GM12878 (cell line): Measurements from ENCODE around the gene OSER1. TPM values are rescaled to one million over a fixed set of nuclear protein-coding genes. Genes with fewer than 3 reads are reported as not detected.

Source experiments
- ATAC-seq: fragments of 200-7000 bp; cut with Tn5 transposase; 3 replicates; pipeline ENCODE4 v1.9.1; 2020; ENCODE audit warnings: mild to moderate bottlenecking, moderate library complexity
- BruUV-seq: library from RNA; stranded (reverse); fragments of 400-500 nt; replicated peaks from 2 replicates; lab custom pipeline; 2021; lab: Mats Ljungman, UMichigan
- CTCF ChIA-PET: fragments of 300-600 bp; sonication (Branson Sonifier 250); formaldehyde crosslinking; extraction: SDS; loops from one replicate; lab custom pipeline; 2021; ENCODE audit warnings: inconsistent platforms; lab: Yijun Ruan, JAX
- POLR2A ChIA-PET: fragments of 350-600 bp; formaldehyde crosslinking; extraction: SDS; loops from one replicate; lab custom pipeline; 2021; ENCODE audit warnings: inconsistent platforms; lab: Charles Lee
- RAD21 ChIA-PET: fragments of 300-600 bp; sonication (Branson Sonifier 250); formaldehyde crosslinking; loops from one replicate; lab custom pipeline; 2023; ENCODE audit warnings: antibody characterized with exemption; ENCODE audit not compliant: unreplicated experiment; lab: Charles Lee
- SMC1A ChIA-PET: fragments of 300-600 bp; sonication (Branson Sonifier 250); formaldehyde crosslinking; loops from one replicate; lab custom pipeline; 2023; ENCODE audit not compliant: unreplicated experiment, uncharacterized antibody; lab: Charles Lee
- DNase-seq: peaks from one replicate; pipeline ENCODE4 v3.0.0-alpha.2; 2011; ENCODE audit warnings: low read depth, low spot score
- FAIRE-seq: peaks from 3 replicates; lab custom pipeline; 2011; peaks lifted over from hg19 to GRCh38; lab: Jason Lieb, UNC
- H2AFZ ChIP-seq: 2 replicates; pipeline ENCODE4 v1.6.0; 2011; ENCODE audit warnings: low read depth, low read length, control low read depth; ENCODE audit not compliant: control insufficient read depth
- H3K27ac ChIP-seq: 2 replicates; pipeline ENCODE4 v1.5.1; 2011; ENCODE audit warnings: control low read depth; ENCODE audit not compliant: control insufficient read depth, insufficient read depth
- H3K27me3 ChIP-seq, 2 experiments: replicated peaks in 1 of 2; 2 replicates each; pipeline versions ENCODE4 v1.6.0 to v1.6.1; 2011; ENCODE audit warnings: low read length in 1 of 2; ENCODE audit not compliant: control insufficient read depth in 2 of 2, insufficient read depth in 2 of 2
- H3K36me3 ChIP-seq, 2 experiments: 2 replicates each; pipeline ENCODE4 v1.5.1; 2011; ENCODE audit warnings: low read length in 1 of 2; ENCODE audit not compliant: control insufficient read depth in 2 of 2, insufficient read depth in 2 of 2
- H3K4me1 ChIP-seq: 2 replicates; pipeline ENCODE4 v1.6.1; 2011; ENCODE audit warnings: mild to moderate bottlenecking, low read length, moderate library complexity, mixed read lengths; ENCODE audit not compliant: control insufficient read depth, insufficient read depth
- H3K4me2 ChIP-seq: 2 replicates; pipeline ENCODE4 v1.6.0; 2011; ENCODE audit warnings: control low read depth; ENCODE audit not compliant: control insufficient read depth, insufficient read depth
- H3K4me3 ChIP-seq: fragments of 200-600 bp; sonication (generic); 2 replicates; pipeline ENCODE4 v1.5.1; 2016
- H3K79me2 ChIP-seq: 2 replicates; pipeline ENCODE4 v1.6.0; 2011; ENCODE audit warnings: low read length; ENCODE audit not compliant: control insufficient read depth, insufficient read depth
- H3K9ac ChIP-seq: 2 replicates; pipeline ENCODE4 v1.8.0; 2011; ENCODE audit warnings: low read length, control low read depth, mixed read lengths; ENCODE audit not compliant: control insufficient read depth, insufficient read depth
- H3K9me3 ChIP-seq: replicated peaks from 3 replicates; pipeline ENCODE4 v1.5.1; 2011; ENCODE audit warnings: mild to moderate bottlenecking, low read length; ENCODE audit not compliant: control insufficient read depth, insufficient read depth
- H4K20me1 ChIP-seq: 2 replicates; pipeline ENCODE4 v1.6.0; 2011; ENCODE audit not compliant: control insufficient read depth, insufficient read depth
- EED ChIP-seq: sonication (generic); IDR thresholded peaks from 2 replicates; pipeline ENCODE4 v1.6.1; 2016; ENCODE audit warnings: antibody characterized with exemption, low read depth
- EZH2 ChIP-seq: IDR thresholded peaks from 2 replicates; pipeline ENCODE4 v1.6.1; 2012; ENCODE audit warnings: low read depth, mild to moderate bottlenecking, control low read depth, inconsistent platforms, low read length, borderline replicate concordance; ENCODE audit not compliant: control insufficient read depth
- IKZF2 ChIP-seq, 2 experiments: fragments of 450-650 bp; IDR thresholded peaks; 2 replicates each; pipeline ENCODE4 v1.6.1; 2017; ENCODE audit warnings: mild to moderate bottlenecking in 2 of 2, moderate library complexity in 2 of 2
- NRF1 ChIP-seq: conservative IDR thresholded peaks from 2 replicates; pipeline ENCODE4 v1.6.1; 2011; ENCODE audit warnings: mild to moderate bottlenecking, low read depth, low read length, improper control_type of control experiment
- RAD21 ChIP-seq: IDR thresholded peaks from 2 replicates; pipeline ENCODE4 v1.6.1; 2011; ENCODE audit warnings: mild to moderate bottlenecking, low read depth, low read length, moderate library complexity; ENCODE audit not compliant: insufficient read depth
- RAD51 ChIP-seq: fragments of 450-650 bp; IDR thresholded peaks from 2 replicates; pipeline ENCODE4 v1.6.1; 2016; ENCODE audit warnings: moderate library complexity, mild to moderate bottlenecking, inconsistent platforms
- SMC3 ChIP-seq: IDR thresholded peaks from 2 replicates; pipeline ENCODE4 v1.6.1; 2011; ENCODE audit warnings: low read length, improper control_type of control experiment, borderline replicate concordance
- YY1 ChIP-seq: IDR thresholded peaks from 2 replicates; pipeline ENCODE4 v1.6.1; 2011; ENCODE audit warnings: low read depth, mild to moderate bottlenecking, low read length
- WGBS: methylation state at CpG from one replicate; pipeline ENCODE4 v1.1.6; 2016; ENCODE audit warnings: low lambda C conversion rate; ENCODE audit not compliant: insufficient replicate concordance, insufficient coverage; ENCODE audit errors: missing lambda C conversion rate; 5-methylcytosine and 5-hydroxymethylcytosine counted together
- in situ Hi-C: fragments of 300-500 bp; cut with MboI; formaldehyde crosslinking; loops from 9 replicates; pipeline ENCODE4 v1.14.3; 2018; ENCODE audit warnings: mixed read lengths
- intact Hi-C: fragments of 100-400 bp; cut with micrococcal nuclease; formaldehyde crosslinking; loops from one replicate; pipeline ENCODE4 v1.14.2; 2022; ENCODE audit not compliant: unreplicated experiment
- polyA plus RNA-seq, 11 experiments: library from polyadenylated mRNA; depleted of rRNA in 4 of 11; unstranded in 6 of 11; stranded (reverse) in 5 of 11; fragments of >200 nt; fragmentation: Nextera tagmentation in 4 of 11; fragmentation: Illumina TruSeq in 1 of 11; extraction: Ambion mirVana in 4 of 11; extraction: Trizol in 1 of 11; gene quantifications; 1 replicate in 1 of 11; 2 replicates in 10 of 11; pipeline versions ENCODE4 v1.2.1 to v1.2.3, GENCODE V29; 2011 to 2016; ENCODE audit warnings: inconsistent platforms in 2 of 11, missing spikeins in 2 of 11, low read depth in 1 of 11
- total RNA-seq, 4 experiments: library from RNA; depleted of rRNA in 3 of 4; stranded (reverse); fragments of >200 nt in 3 of 4; fragmentation: Illumina TruSeq in 1 of 4; extraction: Trizol in 1 of 4; gene quantifications; 2 replicates each; pipeline versions ENCODE4 v1.2.1 to v1.2.3, GENCODE V29; 2013 to 2021
- TF ChIP-seq, protein P1 (sequence below), 3 experiments: IDR thresholded peaks in 2 of 3; conservative IDR thresholded peaks in 1 of 3; 2 replicates each; pipeline ENCODE4 v1.5.1; 2011; ENCODE audit warnings: low read depth in 3 of 3, low read length in 3 of 3, mild to moderate bottlenecking in 3 of 3, control low read depth in 2 of 3, moderate library complexity in 2 of 3, inconsistent platforms in 1 of 3, mixed read lengths in 1 of 3; ENCODE audit not compliant: control insufficient read depth in 2 of 3, insufficient read depth in 1 of 3; ENCODE audit errors: extremely low read depth in 1 of 3

OSER1 gene
- total and polyA plus RNA-seq, 10 of the 15 experiments (the other 5 are each of a cell fraction or from before 2014, with no cell fraction given): 19.3 to 63.8 (median 28.4) TPM

DNA sequence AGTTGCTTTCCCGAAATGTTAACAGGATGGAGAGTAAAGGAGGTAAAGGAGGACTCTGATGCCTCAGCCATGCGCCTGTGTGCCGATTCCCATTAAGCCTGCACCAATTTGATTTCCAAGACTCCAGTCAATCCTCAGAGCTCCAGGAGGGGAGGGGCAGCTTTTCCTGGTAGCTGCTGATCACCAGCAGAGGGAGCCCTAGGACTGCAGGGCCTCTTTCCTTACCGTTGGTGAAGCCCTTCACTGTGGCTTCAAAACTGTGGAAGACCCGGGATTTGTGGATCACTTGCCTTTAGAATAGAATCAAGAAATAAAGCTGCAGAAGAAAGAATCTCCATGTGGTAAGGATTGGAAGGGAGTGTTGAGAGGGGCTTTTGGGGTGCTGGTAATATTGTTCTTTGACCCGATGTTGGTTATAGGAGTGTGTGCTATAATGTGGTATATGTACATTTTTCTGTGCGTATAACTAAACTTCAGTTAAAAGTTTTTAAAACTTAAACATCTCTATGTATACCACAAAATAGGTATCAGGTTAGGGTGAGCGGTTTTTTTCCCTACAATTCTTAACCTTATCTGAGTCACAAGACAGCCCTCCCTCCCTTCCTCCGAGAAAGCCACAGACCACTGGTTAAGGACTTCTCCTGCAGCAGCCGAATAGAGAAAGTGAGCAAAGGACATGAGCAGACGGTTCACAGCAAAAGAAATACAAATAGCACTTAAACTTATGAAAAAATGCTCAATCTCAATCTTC is 6.9 kb upstream of the OSER1 start:
- no peaks in the 10 kb centered on the region for H3K9me3 ChIP-seq
- BruUV-seq: no TSS peak
- DNase-seq (no peak), FAIRE-seq (peak; percentile 73), ATAC-seq (peak; percentile 80)
- intact Hi-C loops: loop anchor here (1.0 to 5.0 kb wide), 4 partner anchors 169 to 465 kb away; no protein-coding TSS in a partner anchor
- H4K20me1 ChIP-seq: no peaks in the 10 kb centered on the region
- ChIA-PET CTCF (interaction anchor here (0.6 to 10.1 kb wide), 36 partner anchors 9 to 767 kb away, joined by 3 to 257 read pairs (median 4); partner anchors contain the start of gene FITM2), RAD21 (interaction anchor here (0.6 to 4.5 kb wide), 9 partner anchors 18 to 466 kb away, joined by 3 to 73 read pairs (median 3); partner anchors contain the start of gene FITM2), POLR2A (interaction anchor here (2.4 kb wide), 1 partner anchor 94 kb away, joined by 8 read pairs; the partner anchor contains the start of gene FITM2), SMC1A (interaction anchor here (0.6 to 8.1 kb wide), 10 partner anchors 15 to 691 kb away, joined by 3 to 118 read pairs (median 4); partner anchors contain the start of gene FITM2)
- no peak overlapping the region for H3K4me3 ChIP-seq
- in situ Hi-C loops: loop anchor here (5.0 to 10.0 kb wide), 3 partner anchors 95 to 387 kb away; partner anchors contain the start of gene FITM2
- H3K9ac ChIP-seq: no peak overlapping the region
- TF ChIP-seq RAD51 (no peak), RAD21 (peak; percentile 98), NRF1 (no peak), EED (0 out of 2 replicates have a peak, but pooled peaks have one; percentile 52), YY1 (0 out of 2 replicates have a peak, but pooled peaks have one; percentile 44), IKZF2 (IDR thresholded peaks at IDR 0.05) (peak in 1 of 2 experiments; percentile 36; a peak in 2 of 4 replicates), SMC3 (peak; percentile 84), EZH2 (no peak)
- TF ChIP-seq, protein P1, sequence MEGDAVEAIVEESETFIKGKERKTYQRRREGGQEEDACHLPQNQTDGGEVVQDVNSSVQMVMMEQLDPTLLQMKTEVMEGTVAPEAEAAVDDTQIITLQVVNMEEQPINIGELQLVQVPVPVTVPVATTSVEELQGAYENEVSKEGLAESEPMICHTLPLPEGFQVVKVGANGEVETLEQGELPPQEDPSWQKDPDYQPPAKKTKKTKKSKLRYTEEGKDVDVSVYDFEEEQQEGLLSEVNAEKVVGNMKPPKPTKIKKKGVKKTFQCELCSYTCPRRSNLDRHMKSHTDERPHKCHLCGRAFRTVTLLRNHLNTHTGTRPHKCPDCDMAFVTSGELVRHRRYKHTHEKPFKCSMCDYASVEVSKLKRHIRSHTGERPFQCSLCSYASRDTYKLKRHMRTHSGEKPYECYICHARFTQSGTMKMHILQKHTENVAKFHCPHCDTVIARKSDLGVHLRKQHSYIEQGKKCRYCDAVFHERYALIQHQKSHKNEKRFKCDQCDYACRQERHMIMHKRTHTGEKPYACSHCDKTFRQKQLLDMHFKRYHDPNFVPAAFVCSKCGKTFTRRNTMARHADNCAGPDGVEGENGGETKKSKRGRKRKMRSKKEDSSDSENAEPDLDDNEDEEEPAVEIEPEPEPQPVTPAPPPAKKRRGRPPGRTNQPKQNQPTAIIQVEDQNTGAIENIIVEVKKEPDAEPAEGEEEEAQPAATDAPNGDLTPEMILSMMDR (IDR thresholded peaks at IDR 0.05 in 2 of 3, conservative IDR thresholded peaks at IDR 0.05 in 1 of 3; ENCODE audit: control insufficient read depth in 2 of 3, extremely low read depth in 1 of 3, insufficient read depth in 1 of 3, low read depth in 3 of 3, low read length in 3 of 3): peak; percentile 92 to 97 (median 94)
- no peaks in the 10 kb centered on the region for H3K27me3 ChIP-seq
- H3K36me3 ChIP-seq: no peaks in the 10 kb centered on the region
- H3K27ac ChIP-seq: no peak overlapping the region
- H3K4me2 ChIP-seq: no peak overlapping the region
- peaks cover 14% of the 10 kb centered on the region for H3K4me1 ChIP-seq
- H3K79me2 ChIP-seq: no peaks in the 10 kb centered on the region
- peak overlapping the region; percentile 15; the same call in 1 of the 2 replicates for H2AFZ ChIP-seq
- 35% methylated on average over 11 of the region's 11 CpGs for WGBS
